Subcutaneous abdominal adipose tissue (tissue), 5 donors: ENCODE measurements around the gene MIR17HG.

Experiments used
- H3K27ac ChIP-seq: one replicate; pipeline ENCODE4 v1.7.0; 2013; ENCODE audit warnings: low read depth, mild to moderate bottlenecking, inconsistent platforms, low read length, moderate library complexity
- H3K27me3 ChIP-seq, 5 donors: one replicate each; pipeline ENCODE4 v1.7.0; 2013; ENCODE audit warnings: low read length in 5 of 5, inconsistent platforms in 1 of 5; ENCODE audit not compliant: control insufficient read depth in 5 of 5, insufficient read depth in 4 of 5
- H3K36me3 ChIP-seq, 5 donors: one replicate each; pipeline ENCODE4 v1.7.0; 2013; ENCODE audit warnings: low read length in 5 of 5; ENCODE audit not compliant: control insufficient read depth in 5 of 5, insufficient read depth in 5 of 5
- H3K4me1 ChIP-seq, 5 donors: one replicate each; pipeline ENCODE4 v1.7.0; 2013; ENCODE audit warnings: low read length in 5 of 5, mild to moderate bottlenecking in 3 of 5, moderate library complexity in 1 of 5; ENCODE audit not compliant: control insufficient read depth in 5 of 5, insufficient read depth in 5 of 5
- H3K4me3 ChIP-seq, 5 donors: one replicate each; pipeline ENCODE4 v1.7.0; 2013; ENCODE audit warnings: low read length in 5 of 5, low read depth in 1 of 5
- H3K9ac ChIP-seq, 5 donors: one replicate each; pipeline ENCODE4 v1.7.0; 2013; ENCODE audit warnings: low read length in 5 of 5, mild to moderate bottlenecking in 4 of 5, moderate library complexity in 3 of 5
- H3K9me3 ChIP-seq, 5 donors: one replicate each; pipeline ENCODE4 v1.7.0; 2013; ENCODE audit warnings: low read length in 5 of 5; ENCODE audit not compliant: control insufficient read depth in 5 of 5
- donor health status: healthy.
- donor health status: healthy.
- donor health status: healthy.
- donor health status: healthy.
- donor health status: healthy.

Gene MIR17HG

DNA sequence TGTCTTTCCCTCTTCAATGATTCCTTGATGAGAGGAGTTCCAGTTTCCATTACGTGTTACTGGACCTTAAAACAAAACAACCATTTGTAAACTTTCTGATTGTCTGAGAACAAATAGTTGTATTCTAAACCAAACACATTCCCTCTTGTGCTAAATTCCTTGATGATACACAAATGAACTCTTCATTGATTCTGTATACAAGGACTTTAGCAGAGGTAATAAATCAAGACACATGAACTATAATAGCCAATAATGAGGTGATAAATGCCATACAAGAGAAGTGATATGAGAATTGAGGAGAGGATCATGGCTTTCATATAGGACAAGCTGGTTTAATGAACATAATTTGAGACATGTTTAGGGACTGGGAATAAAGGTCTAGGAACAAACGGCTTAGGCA lies 37.4 kb downstream of the MIR17HG start:
- no peaks in the 10 kb centered on the region for H3K9me3 ChIP-seq

DNA sequence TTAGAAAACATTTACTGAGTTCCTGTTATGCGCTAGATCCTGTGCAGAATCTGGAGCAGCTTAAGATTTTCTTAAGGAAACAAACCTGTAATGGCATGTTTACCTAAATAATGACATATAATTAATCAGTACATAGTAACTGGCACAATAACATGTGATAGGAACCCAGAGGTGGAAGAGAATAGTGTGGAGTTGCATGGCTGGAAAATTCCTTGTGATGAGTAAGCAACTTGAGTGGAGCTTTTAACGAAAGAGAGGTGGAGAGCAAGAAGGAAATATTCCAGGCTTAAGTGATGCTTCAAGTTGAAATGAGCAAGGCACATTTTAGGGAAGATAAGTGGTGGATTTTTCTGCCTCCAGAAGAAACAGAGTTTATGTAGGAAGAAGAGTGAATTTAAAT lies 41.7 kb downstream of the MIR17HG start:
- peaks cover 0 to 7% (median 0%) of the 10 kb centered on the region in 5 donors for H3K27me3 ChIP-seq
- no peak overlapping the region for H3K4me3 ChIP-seq
- no peak overlapping the region for H3K27ac ChIP-seq
- H3K36me3 ChIP-seq = no peaks in the 10 kb centered on the region
- no peaks in the 10 kb centered on the region for H3K9me3 ChIP-seq
- H3K4me1 ChIP-seq = no peaks in the 10 kb centered on the region
- H3K9ac ChIP-seq = no peak overlapping the region

More for the DNA sequence above, 37.4 kb downstream of the MIR17HG start:
- H3K27ac ChIP-seq = no peak overlapping the region
- no peaks in the 10 kb centered on the region for H3K36me3 ChIP-seq
- H3K4me1 ChIP-seq = no peaks in the 10 kb centered on the region
- H3K9ac ChIP-seq = no peak overlapping the region
- H3K4me3 ChIP-seq = no peak overlapping the region
- H3K27me3 ChIP-seq = no peaks in the 10 kb centered on the region

DNA sequence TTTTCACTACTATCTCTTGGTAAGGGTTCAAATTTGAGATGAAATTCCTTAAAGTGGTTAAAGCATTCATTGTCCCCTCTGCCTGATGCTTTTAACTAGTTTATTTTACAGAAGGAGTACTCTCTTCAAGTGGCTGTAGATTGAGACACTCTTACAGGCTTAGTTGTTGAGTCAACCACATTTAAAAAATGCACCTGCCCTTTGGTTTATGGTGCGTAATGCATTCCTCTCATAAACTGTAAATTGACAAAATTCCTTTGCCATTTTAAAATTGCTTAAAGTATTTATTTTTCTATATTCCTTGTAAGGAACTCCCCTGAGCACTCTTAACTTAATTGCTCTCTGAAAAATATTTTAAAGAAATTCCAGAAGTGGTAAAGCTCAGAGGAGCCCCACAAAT lies 50.1 kb downstream of the MIR17HG start:
- no peaks in the 10 kb centered on the region for H3K36me3 ChIP-seq
- H3K27ac ChIP-seq = no peak overlapping the region
- peaks cover 0 to 15% (median 12%) of the 10 kb centered on the region in 5 donors for H3K4me1 ChIP-seq
- H3K9ac ChIP-seq = no peak overlapping the region
- H3K4me3 ChIP-seq = no peak overlapping the region
- H3K9me3 ChIP-seq = no peaks in the 10 kb centered on the region
- peaks cover 11 to 55% (median 32%) of the 10 kb centered on the region in 5 donors for H3K27me3 ChIP-seq

DNA sequence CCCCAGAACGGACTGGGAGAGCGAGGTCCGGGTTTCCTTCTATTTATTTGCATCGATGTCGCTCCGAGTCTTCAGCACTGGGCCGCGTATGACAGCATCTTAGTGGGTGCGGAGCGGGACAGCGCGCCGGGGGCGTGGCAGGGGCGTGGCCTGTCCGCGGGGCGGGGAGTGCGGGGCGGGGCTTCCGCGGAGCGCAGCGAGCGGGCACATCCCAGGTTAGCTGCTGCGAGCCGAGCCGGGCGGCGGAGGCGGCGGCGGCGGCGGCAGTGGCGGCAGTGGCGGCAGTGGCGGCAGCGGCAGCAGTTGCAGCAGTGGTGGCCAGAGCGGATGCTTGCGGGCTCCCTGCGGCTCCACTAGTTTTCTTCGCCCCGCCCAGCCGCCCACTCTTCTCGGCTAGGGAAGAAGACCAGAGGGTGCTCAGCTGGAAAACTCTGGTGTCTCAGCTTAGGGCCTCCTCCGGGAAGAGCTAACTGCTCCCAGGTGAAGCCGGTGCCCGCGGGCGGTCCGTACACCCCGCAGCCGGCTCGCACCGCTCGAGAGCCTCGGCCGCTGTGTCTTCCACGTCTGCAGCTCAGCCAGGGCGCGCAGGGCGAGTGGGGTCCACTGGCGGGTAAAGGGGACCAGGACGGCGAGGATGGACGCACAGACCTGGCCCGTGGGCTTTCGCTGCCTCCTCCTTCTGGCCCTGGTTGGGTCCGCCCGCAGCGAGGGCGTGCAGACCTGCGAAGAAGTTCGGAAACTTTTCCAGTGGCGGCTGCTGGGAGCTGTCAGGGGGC lies 51.1 kb downstream of the MIR17HG start, which contains the start of gene GPC5:
TSS of gene GPC5 (plus strand) at position 209 of the 776 bp plus-strand sequence.
- no peak within 1 kb of the TSS for H3K27ac ChIP-seq
- no peaks in the 10 kb centered on the region for H3K9me3 ChIP-seq
- H3K36me3 ChIP-seq = no peaks in the 10 kb centered on the region
- H3K9ac ChIP-seq = no peak within 1 kb of the TSS
- H3K27me3 ChIP-seq = peaks cover 11 to 55% (median 32%) of the 10 kb centered on the region in 5 donors
- peaks cover 0 to 15% (median 12%) of the 10 kb centered on the region in 5 donors for H3K4me1 ChIP-seq
- H3K4me3 ChIP-seq = peak within 1 kb of the TSS in 4 of 5 donors; percentile 48 to 66 (median 60)

DNA sequence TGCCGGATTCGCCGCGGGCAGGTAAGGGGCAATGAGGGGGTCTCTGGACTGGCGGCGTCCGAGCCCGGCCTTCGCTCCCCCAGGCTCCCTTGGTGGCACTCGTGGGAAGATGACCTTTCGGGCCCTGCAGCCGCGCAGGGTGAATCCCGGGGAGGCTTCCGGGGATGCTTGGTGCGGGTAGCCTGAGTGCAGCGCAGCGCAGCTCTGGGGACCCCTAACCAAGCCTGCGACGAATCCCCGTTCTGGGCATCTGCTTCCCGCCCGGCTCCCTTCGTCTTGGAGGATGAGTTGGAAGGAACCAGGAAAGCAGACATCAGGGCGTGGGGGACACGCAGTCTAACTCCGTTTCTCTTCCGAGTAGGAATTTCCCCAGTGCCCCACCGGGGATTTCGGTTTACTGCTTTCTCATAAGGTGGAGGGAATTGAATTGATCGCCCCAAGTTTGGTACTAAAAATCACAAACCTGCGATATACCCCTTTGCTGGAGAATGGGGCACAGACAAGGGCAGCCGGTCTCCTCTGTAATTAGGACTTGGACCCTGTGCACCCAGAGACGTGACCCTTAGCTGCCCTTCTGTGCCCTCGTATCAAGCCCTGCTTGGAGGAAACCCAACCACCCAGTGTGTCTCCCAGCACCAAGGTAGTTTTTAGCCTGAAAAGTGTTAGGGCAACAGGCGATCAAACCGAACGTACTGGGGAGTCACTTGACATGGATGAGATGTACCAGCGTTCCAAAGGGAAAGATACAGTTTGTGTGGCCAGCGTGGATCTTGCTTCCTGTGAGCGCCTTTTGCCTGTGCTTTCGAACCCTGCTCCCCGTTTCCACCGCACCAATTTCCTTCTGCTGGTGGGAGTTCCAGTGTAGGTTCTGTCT lies 51.9 kb downstream of the MIR17HG start:
- H3K36me3 ChIP-seq = no peaks in the 10 kb centered on the region
- H3K4me1 ChIP-seq = peaks cover 0 to 15% (median 12%) of the 10 kb centered on the region in 5 donors
- peaks cover 11 to 50% (median 30%) of the 10 kb centered on the region in 5 donors for H3K27me3 ChIP-seq
- no peaks in the 10 kb centered on the region for H3K9me3 ChIP-seq
- H3K27ac ChIP-seq = no peak overlapping the region
- peak overlapping the region in 3 of 5 donors; percentile 56 to 66 (median 64) for H3K4me3 ChIP-seq
- H3K9ac ChIP-seq = no peak overlapping the region

DNA sequence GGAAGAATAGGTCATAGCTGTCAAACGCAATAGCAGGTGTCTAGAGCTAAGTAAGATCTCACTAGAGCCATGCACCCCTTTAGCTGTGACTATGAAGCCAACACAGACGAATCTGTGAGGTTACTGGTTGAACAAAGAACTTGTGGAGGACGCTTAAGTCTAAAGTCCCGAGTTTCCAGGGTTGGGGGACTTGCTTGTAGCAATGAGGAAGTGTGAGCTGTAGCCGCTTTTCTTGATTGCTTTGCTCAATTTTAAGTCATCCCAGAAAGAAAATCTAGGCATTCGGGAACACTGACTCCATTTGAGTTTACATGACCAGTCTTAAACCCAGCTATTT lies 52.5 kb downstream of the MIR17HG start:
- Histone ChIP-seq H3K4me1 (peaks cover 0 to 15% (median 12%) of the 10 kb centered on the region in 5 donors), H3K4me3 (no peak overlapping the region), H3K36me3 (no peaks in the 10 kb centered on the region), H3K27ac (no peak overlapping the region), H3K9ac (no peak overlapping the region), H3K27me3 (peaks cover 11 to 44% (median 24%) of the 10 kb centered on the region in 5 donors), H3K9me3 (no peaks in the 10 kb centered on the region)

DNA sequence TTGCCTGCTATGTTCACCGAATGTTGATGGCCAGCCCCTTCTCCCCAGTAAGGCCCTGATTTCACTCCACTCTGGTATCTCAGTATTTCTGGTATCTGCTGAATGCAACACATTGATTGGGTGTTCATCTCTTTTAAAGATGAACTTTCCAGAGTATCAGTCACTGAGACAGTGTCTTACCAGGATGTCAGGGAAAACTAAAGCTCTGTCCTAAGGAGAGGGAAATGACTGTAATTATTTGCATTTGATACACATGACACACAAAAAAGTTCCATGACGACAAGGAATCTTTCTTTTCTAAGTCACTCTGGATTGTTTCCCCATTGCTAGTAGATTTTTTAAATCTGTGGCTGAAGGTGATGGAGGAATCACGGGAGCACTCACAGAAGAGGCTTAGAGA lies 53.2 kb downstream of the MIR17HG start:
- Histone ChIP-seq H3K27me3 (peaks cover 11 to 39% (median 22%) of the 10 kb centered on the region in 5 donors), H3K4me3 (no peak overlapping the region), H3K9ac (no peak overlapping the region), H3K27ac (no peak overlapping the region), H3K4me1 (peaks cover 0 to 15% (median 12%) of the 10 kb centered on the region in 5 donors), H3K9me3 (no peaks in the 10 kb centered on the region), H3K36me3 (no peaks in the 10 kb centered on the region)

DNA sequence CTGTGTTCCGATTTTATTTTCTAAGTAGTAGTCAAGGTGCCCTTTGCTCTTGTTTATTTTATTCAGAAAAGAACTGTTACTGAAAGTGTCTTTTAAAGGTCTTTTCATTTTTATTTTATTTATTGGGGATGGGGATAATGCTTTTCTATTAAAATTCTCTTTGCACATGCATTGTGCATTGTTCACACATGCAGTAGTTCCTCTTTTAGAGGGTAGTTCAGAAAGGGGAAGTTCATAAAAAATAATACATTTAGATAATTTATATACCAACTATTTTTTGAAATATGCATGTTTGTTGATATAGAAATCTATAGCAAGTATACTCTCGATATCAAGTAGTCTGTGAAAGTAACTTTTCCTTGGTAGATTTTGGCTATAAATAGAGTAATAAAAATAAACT lies 54.4 kb downstream of the MIR17HG start:
- Histone ChIP-seq H3K27ac (no peak overlapping the region), H3K36me3 (no peaks in the 10 kb centered on the region), H3K4me1 (peaks cover 0 to 15% (median 12%) of the 10 kb centered on the region in 5 donors), H3K4me3 (no peak overlapping the region), H3K27me3 (peaks cover 10 to 26% (median 16%) of the 10 kb centered on the region in 5 donors), H3K9ac (no peak overlapping the region), H3K9me3 (no peaks in the 10 kb centered on the region)
